Vagina (tissue), 2 donors: ENCODE measurements around the gene PML. TPM values are rescaled to one million over a fixed set of nuclear protein-coding genes. Genes with fewer than 3 reads are reported as not detected.

Experiments used
- DNase-seq, 2 donors: peaks; one replicate each; pipeline ENCODE4 v3.0.0-alpha.2; 2017; ENCODE audit errors: extremely low spot score in 2 of 2
- H3K27ac ChIP-seq: fragments of 200-600 bp; sonication (generic); one replicate; pipeline ENCODE4 v1.5.1; 2019
- H3K27me3 ChIP-seq: fragments of 200-600 bp; sonication (generic); one replicate; pipeline ENCODE4 v1.5.1; 2019
- H3K36me3 ChIP-seq, 2 donors: fragments of 200-600 bp; sonication (generic); one replicate each; pipeline ENCODE4 v1.5.1; 2017 to 2019
- H3K4me1 ChIP-seq: fragments of 200-600 bp; sonication (generic); one replicate; pipeline ENCODE4 v1.5.1; 2019
- H3K4me3 ChIP-seq, 2 donors: fragments of 200-600 bp; sonication (generic); 1 replicate in 1 of 2; 2 replicates in 1 of 2; pipeline ENCODE4 v1.5.1; 2016 to 2019
- H3K9me3 ChIP-seq: fragments of 200-600 bp; sonication (generic); one replicate; pipeline ENCODE4 v1.5.1; 2019
- POLR2A ChIP-seq, 2 donors: fragments of 450-650 bp; IDR thresholded peaks; one replicate each; pipeline ENCODE4 v1.6.1; 2017; ENCODE audit warnings: antibody characterized with exemption in 2 of 2, mild to moderate bottlenecking in 2 of 2, moderate library complexity in 2 of 2
- POLR2AphosphoS5 ChIP-seq, 2 donors: sonication (generic); formaldehyde crosslinking; IDR thresholded peaks; one replicate each; pipeline ENCODE4 v1.9.0; 2017; ENCODE audit warnings: antibody characterized with exemption in 2 of 2, mild to moderate bottlenecking in 2 of 2, low read depth in 1 of 2; ENCODE audit not compliant: insufficient read depth in 1 of 2
- intact Hi-C: fragments of 100-400 bp; cut with DNase I; formaldehyde crosslinking; loops from one replicate; pipeline ENCODE4 v1.15.1; 2023
- total RNA-seq: library from RNA; depleted of rRNA; stranded (reverse); fragments of >200 nt; gene quantifications from one replicate; pipeline ENCODE4 v1.2.3, GENCODE V29; 2016
- TF ChIP-seq, protein P1 (sequence below), 3 experiments: fragments of 450-650 bp in 2 of 3; fragments of 200-600 bp in 1 of 3; sonication (generic) in 1 of 3; IDR thresholded peaks; one replicate each; pipeline ENCODE4 v1.5.1; 2017 to 2019; ENCODE audit warnings: antibody characterized with exemption in 3 of 3, mild to moderate bottlenecking in 2 of 3, moderate library complexity in 2 of 3

PML gene
- total RNA-seq, 1 donor from 2014 or later = 107 TPM

DNA sequence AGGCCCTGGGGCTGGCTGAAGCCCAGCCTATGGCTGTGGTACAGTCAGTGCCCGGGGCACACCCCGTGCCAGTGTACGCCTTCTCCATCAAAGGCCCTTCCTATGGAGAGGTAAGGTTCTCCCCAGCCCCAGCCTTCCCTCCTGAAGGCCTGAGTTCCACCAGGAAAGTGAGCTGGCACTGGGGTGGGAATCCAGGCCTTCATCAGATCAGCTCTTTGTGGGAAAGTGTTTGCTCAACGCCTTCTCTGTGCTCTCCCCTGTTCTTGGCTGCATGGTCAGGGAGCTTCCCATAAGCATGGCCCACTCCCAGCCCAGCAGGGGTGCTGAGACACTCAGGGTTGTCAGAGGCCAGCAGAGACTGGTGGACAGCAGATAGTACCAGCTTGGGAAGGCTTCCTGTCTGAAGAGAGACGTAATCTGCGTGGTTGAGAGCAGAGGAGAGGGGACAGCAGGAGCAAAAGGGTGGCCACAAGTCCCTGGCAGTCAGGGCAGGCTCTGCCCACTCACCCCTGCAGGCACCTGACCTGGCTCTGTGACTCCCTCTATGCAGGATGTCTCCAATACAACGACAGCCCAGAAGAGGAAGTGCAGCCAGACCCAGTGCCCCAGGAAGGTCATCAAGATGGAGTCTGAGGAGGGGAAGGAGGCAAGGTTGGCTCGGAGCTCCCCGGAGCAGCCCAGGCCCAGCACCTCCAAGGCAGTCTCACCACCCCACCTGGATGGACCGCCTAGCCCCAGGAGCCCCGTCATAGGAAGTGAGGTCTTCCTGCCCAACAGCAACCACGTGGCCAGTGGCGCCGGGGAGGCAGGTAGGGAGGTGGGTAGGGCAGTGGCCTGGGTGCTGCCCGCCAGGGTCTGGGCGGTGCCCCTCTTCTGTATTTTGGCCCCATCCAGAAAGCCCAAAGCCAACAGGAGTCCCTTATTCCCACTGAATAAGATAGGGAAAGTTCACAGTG lies 38.4 kb downstream of the PML start:
- no peak overlapping the region for H3K4me3 ChIP-seq
- TF ChIP-seq POLR2AphosphoS5 (IDR thresholded peaks at IDR 0.05; ENCODE audit: insufficient read depth in 1 of 2, low read depth in 1 of 2) = no peak
- no peak for TF ChIP-seq POLR2A (IDR thresholded peaks at IDR 0.05)
- TF ChIP-seq, protein P1, sequence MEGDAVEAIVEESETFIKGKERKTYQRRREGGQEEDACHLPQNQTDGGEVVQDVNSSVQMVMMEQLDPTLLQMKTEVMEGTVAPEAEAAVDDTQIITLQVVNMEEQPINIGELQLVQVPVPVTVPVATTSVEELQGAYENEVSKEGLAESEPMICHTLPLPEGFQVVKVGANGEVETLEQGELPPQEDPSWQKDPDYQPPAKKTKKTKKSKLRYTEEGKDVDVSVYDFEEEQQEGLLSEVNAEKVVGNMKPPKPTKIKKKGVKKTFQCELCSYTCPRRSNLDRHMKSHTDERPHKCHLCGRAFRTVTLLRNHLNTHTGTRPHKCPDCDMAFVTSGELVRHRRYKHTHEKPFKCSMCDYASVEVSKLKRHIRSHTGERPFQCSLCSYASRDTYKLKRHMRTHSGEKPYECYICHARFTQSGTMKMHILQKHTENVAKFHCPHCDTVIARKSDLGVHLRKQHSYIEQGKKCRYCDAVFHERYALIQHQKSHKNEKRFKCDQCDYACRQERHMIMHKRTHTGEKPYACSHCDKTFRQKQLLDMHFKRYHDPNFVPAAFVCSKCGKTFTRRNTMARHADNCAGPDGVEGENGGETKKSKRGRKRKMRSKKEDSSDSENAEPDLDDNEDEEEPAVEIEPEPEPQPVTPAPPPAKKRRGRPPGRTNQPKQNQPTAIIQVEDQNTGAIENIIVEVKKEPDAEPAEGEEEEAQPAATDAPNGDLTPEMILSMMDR (IDR thresholded peaks at IDR 0.05) = no peak
- no peak for DNase-seq
- no peaks in the 10 kb centered on the region for H3K9me3 ChIP-seq
- intact Hi-C loops = no loop called here
- no peak overlapping the region for H3K27ac ChIP-seq
- H3K4me1 ChIP-seq = no peaks in the 10 kb centered on the region
- no peaks in the 10 kb centered on the region for H3K27me3 ChIP-seq
- H3K36me3 ChIP-seq = peaks cover 0 to 48% of the 10 kb centered on the region in 2 donors

DNA sequence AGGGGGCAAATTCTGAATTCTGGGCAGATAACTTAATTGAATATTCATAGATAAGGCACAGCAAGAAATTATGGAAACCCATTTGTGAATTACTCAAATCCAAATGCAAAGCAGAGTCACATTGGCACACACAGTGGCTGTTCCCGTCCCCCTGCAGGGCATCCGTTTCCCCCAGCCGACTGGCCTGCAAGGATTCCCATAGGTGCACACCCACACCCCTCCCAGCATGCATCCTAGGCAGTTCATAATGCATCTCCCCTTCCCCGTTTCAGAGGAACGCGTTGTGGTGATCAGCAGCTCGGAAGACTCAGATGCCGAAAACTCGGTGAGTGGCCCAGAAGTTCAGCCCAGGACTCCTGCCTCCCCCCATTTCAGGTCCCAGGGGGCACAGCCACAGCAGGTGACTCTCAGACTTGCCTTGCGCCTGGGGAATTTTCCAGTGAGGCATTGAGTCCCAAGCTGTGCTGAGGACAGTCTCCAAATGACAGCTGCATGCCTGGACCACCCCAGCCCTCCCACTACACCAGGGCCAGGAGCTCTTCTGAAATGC lies 39.8 kb downstream of the PML start:
- Histone ChIP-seq H3K27me3 (no peaks in the 10 kb centered on the region), H3K4me3 (no peak overlapping the region), H3K4me1 (peaks cover 8% of the 10 kb centered on the region), H3K27ac (no peak overlapping the region), H3K9me3 (no peaks in the 10 kb centered on the region), H3K36me3 (peaks cover 0 to 47% of the 10 kb centered on the region in 2 donors)
- intact Hi-C loops = no loop called here
- no peak for TF ChIP-seq POLR2A (IDR thresholded peaks at IDR 0.05)
- TF ChIP-seq, protein P1 (IDR thresholded peaks at IDR 0.05) = no peak
- no peak for TF ChIP-seq POLR2AphosphoS5 (IDR thresholded peaks at IDR 0.05; ENCODE audit: insufficient read depth in 1 of 2, low read depth in 1 of 2)
- no peak for DNase-seq

DNA sequence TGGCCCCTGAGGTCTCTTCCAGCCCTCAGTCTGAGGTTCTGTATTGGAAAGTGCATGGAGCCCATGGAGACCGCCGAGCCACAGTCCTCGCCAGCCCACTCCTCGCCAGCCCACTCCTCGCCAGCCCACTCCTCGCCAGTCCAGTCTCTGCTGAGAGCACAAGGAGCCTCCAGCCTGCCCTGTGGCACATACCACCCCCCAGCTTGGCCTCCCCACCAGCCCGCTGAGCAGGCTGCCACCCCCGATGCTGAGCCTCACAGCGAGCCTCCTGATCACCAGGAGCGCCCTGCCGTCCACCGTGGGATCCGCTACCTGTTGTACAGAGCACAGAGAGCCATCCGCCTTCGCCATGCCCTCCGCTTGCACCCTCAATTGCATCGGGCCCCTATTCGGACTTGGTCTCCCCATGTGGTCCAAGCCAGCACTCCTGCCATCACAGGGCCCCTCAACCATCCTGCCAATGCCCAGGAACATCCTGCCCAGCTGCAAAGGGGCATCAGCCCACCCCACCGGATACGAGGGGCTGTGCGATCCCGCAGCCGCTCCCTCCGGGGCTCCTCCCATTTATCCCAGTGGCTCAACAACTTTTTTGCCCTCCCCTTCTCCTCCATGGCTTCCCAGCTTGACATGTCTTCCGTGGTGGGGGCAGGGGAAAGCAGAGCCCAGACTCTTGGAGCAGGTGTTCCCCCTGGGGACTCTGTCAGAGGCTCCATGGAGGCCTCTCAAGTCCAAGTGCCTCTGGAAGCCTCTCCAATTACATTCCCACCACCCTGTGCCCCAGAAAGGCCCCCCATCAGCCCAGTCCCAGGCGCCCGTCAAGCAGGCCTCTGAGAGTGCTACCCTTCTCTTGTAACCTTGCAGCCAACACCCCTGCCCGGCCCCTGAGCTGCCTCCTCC lies 40.9 kb downstream of the PML start:
- TF ChIP-seq, protein P1 (IDR thresholded peaks at IDR 0.05) = no peak
- TF ChIP-seq POLR2AphosphoS5 (IDR thresholded peaks at IDR 0.05; ENCODE audit: insufficient read depth in 1 of 2, low read depth in 1 of 2) = no peak
- no peak for TF ChIP-seq POLR2A (IDR thresholded peaks at IDR 0.05)
- no peaks in the 10 kb centered on the region for H3K9me3 ChIP-seq
- H3K4me1 ChIP-seq = peaks cover 19% of the 10 kb centered on the region
- no peaks in the 10 kb centered on the region for H3K27me3 ChIP-seq
- intact Hi-C loops = no loop called here
- H3K27ac ChIP-seq = no peak overlapping the region
- H3K36me3 ChIP-seq = peaks cover 0 to 47% of the 10 kb centered on the region in 2 donors
- no peak overlapping the region for H3K4me3 ChIP-seq
- peak in 1 of 2 donors; percentile 81 for DNase-seq

GRCh38 chr15:74036271-74037170 lies 42.0 kb downstream of the PML start:
- Histone ChIP-seq H3K9me3 (no peaks in the 10 kb centered on the region), H3K27me3 (no peaks in the 10 kb centered on the region), H3K36me3 (peaks cover 0 to 47% of the 10 kb centered on the region in 2 donors), H3K4me3 (no peak overlapping the region), H3K27ac (no peak overlapping the region), H3K4me1 (peaks cover 26% of the 10 kb centered on the region)
- intact Hi-C loops = no loop called here
- DNase-seq = peak in 1 of 2 donors; percentile 85
- TF ChIP-seq, protein P1 (IDR thresholded peaks at IDR 0.05) = peak in 1 of 3 experiments; percentile 37
- TF ChIP-seq POLR2A (IDR thresholded peaks at IDR 0.05) (no peak), POLR2AphosphoS5 (IDR thresholded peaks at IDR 0.05; ENCODE audit: insufficient read depth in 1 of 2, low read depth in 1 of 2) (peak in 1 of 2 donors; percentile 25)
